Measurements from ENCODE around the gene LAMTOR4.

Gene LAMTOR4

DNA sequence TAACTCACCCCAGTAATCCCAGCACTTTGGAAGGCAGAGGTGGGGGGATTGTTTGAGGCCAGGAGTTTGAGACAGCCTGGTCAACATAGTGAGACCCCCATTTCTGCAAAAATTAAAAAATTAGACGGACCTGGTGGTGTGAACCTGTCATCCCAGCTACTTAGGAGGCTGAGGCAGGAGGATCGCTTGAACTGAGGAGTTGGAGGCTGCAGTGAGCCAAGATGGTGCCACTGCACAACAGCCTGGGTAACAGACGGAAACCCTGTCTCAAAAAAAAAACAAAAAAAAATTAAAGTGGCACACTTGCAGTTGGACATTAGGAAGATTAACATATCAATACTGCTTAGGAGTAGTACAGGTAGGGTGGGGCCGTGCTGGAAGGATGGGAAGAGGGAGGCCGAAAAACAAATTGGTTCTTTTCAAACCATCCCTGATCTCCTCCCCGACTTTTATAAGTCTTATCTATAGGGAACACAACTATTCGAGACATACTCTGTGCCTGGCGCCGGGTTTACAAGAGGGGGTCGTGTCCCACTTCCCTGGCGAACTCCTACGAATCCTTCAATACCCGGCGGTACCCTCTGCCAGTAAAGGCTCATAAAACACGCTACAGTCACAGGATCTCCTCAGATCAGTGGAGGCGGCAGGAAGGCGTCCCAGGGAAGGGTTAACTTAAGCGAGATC lies 30.2 kb upstream of the LAMTOR4 start:
- DNase-seq (ENCODE audit: low read depth in 1 of 2, low spot score in 1 of 2): no peak
- H3K27me3 ChIP-seq (ENCODE audit: insufficient read depth, poor library complexity, severe bottlenecking): no peaks in the 10 kb centered on the region
- TF ChIP-seq POLR2AphosphoS5 (IDR thresholded peaks at IDR 0.05; ENCODE audit: low read depth) (no peak), SPI1 (IDR thresholded peaks at IDR 0.05; ENCODE audit: borderline replicate concordance, low read depth) (no peak), GABPA (IDR thresholded peaks at IDR 0.05; ENCODE audit: low read depth) (no peak)
- TF ChIP-seq, protein P1, sequence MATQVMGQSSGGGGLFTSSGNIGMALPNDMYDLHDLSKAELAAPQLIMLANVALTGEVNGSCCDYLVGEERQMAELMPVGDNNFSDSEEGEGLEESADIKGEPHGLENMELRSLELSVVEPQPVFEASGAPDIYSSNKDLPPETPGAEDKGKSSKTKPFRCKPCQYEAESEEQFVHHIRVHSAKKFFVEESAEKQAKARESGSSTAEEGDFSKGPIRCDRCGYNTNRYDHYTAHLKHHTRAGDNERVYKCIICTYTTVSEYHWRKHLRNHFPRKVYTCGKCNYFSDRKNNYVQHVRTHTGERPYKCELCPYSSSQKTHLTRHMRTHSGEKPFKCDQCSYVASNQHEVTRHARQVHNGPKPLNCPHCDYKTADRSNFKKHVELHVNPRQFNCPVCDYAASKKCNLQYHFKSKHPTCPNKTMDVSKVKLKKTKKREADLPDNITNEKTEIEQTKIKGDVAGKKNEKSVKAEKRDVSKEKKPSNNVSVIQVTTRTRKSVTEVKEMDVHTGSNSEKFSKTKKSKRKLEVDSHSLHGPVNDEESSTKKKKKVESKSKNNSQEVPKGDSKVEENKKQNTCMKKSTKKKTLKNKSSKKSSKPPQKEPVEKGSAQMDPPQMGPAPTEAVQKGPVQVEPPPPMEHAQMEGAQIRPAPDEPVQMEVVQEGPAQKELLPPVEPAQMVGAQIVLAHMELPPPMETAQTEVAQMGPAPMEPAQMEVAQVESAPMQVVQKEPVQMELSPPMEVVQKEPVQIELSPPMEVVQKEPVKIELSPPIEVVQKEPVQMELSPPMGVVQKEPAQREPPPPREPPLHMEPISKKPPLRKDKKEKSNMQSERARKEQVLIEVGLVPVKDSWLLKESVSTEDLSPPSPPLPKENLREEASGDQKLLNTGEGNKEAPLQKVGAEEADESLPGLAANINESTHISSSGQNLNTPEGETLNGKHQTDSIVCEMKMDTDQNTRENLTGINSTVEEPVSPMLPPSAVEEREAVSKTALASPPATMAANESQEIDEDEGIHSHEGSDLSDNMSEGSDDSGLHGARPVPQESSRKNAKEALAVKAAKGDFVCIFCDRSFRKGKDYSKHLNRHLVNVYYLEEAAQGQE (IDR thresholded peaks at IDR 0.05; ENCODE audit: insufficient replicate concordance, low read depth): no peak
- TF ChIP-seq, protein P2, sequence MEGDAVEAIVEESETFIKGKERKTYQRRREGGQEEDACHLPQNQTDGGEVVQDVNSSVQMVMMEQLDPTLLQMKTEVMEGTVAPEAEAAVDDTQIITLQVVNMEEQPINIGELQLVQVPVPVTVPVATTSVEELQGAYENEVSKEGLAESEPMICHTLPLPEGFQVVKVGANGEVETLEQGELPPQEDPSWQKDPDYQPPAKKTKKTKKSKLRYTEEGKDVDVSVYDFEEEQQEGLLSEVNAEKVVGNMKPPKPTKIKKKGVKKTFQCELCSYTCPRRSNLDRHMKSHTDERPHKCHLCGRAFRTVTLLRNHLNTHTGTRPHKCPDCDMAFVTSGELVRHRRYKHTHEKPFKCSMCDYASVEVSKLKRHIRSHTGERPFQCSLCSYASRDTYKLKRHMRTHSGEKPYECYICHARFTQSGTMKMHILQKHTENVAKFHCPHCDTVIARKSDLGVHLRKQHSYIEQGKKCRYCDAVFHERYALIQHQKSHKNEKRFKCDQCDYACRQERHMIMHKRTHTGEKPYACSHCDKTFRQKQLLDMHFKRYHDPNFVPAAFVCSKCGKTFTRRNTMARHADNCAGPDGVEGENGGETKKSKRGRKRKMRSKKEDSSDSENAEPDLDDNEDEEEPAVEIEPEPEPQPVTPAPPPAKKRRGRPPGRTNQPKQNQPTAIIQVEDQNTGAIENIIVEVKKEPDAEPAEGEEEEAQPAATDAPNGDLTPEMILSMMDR (IDR thresholded peaks at IDR 0.05; ENCODE audit: insufficient read depth, low read length): no peak
- H3K27ac ChIP-seq (replicated peaks): peak overlapping the region; percentile 97
- peak overlapping the region; percentile 67 for H3K4me3 ChIP-seq (replicated peaks; ENCODE audit: insufficient read depth, low read length)

DNA sequence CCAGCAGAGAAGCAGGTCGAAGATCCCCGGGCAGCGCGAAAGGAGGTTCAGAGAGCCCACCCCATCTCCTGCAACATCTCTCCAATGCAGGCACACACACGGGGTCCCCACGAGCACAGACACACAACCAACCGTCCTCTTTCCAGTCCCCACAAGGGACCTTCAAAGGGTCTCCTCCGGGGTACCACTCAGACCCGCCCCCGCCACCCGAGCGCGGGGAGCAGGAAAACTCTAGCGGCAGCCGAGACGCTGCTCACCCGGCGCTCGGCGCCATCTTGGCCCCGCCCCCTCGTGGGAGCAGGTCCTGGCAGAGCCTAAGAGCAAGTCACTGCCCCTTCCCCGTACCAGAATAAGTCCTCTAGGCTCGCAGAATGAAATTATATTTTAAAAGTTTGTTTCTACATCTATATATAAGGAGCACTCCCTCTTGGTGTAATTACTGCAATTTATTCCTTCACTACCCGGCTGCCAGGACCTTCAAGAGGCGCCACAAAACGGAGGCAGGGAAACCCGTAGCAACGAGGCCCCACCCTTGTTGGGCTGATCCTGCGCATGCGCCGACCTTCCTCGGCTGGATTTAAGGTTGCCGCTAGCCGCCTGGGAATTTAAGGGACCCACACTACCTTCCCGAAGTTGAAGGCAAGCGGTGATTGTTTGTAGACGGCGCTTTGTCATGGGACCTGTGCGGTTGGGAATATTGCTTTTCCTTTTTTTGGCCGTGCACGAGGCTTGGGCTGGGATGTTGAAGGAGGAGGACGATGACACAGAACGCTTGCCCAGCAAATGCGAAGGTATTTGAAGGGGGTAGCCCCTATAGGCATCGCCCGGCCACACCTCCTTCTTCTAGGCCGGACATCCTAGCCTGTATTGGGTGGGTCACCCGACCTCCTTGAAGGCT lies 29.4 kb upstream of the LAMTOR4 start, which contains the start of the genes CNPY4 and TAF6:
CNPY4 (plus strand) TSS at position 563 of the 898 bp plus-strand sequence; CDS start at position 674, 111 bp downstream.
TAF6 (minus strand) TSS at position 287 of the 898 bp plus-strand sequence. CDS start 5,149 bp downstream, outside the sequence.
- TF ChIP-seq, protein P1 (IDR thresholded peaks at IDR 0.05; ENCODE audit: insufficient replicate concordance, low read depth): peak; percentile 84
- TF ChIP-seq, protein P2 (IDR thresholded peaks at IDR 0.05; ENCODE audit: insufficient read depth, low read length): no peak
- peak; percentile 57; the same call in 1 of the 2 replicates for TF ChIP-seq POLR2AphosphoS5 (IDR thresholded peaks at IDR 0.05; ENCODE audit: low read depth)
- no peak for TF ChIP-seq GABPA (IDR thresholded peaks at IDR 0.05; ENCODE audit: low read depth)
- no peak for TF ChIP-seq SPI1 (IDR thresholded peaks at IDR 0.05; ENCODE audit: borderline replicate concordance, low read depth)
- H3K27me3 ChIP-seq (ENCODE audit: insufficient read depth, poor library complexity, severe bottlenecking): no peaks in the 10 kb centered on the region
- H3K27ac ChIP-seq (replicated peaks): peak within 1 kb of the TSS; percentile 97
- peak; percentile 86 to 96 for DNase-seq (ENCODE audit: low read depth in 1 of 2, low spot score in 1 of 2)
- peak within 1 kb of the TSS; percentile 77 for H3K4me3 ChIP-seq (replicated peaks; ENCODE audit: insufficient read depth, low read length)

DNA sequence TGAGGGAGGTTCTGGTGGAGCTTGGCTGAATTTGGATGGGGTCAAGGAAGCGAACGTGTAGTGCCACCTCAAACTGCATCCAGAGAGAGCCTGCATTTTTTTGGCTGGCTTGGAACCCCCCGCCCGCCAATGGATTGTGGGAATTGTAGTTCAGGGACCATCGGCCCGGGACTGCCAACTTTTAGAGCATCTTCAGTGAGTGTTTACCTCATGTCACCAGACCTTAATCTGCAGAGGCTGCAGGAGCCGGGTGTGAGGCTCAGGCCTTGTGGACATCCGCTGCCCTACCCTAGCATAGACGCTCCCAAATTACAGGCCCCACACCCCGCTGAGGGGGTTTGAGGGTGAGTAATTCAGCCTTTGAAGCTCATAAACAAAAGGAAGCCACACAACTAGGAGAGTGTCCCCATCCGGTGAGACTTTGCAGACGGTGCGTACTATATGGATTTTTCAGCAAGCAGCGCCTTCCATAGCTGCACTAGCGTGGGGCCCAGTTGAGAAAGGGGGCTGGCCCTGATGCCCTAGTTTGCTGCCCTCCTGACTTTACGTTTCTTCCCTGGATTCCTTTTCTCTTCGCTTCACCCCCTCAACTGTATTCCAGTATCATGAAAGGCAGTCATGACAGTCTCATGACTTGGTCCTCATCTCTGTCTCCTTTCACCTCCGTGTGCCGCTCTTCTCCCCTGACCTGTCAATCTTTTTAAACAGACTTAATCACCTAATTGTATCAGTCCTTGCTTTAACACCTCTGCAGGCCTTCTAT lies 28.6 kb upstream of the LAMTOR4 start:
- TF ChIP-seq GABPA (IDR thresholded peaks at IDR 0.05; ENCODE audit: low read depth): no peak
- TF ChIP-seq, protein P1 (IDR thresholded peaks at IDR 0.05; ENCODE audit: insufficient replicate concordance, low read depth): no peak
- TF ChIP-seq, protein P2 (IDR thresholded peaks at IDR 0.05; ENCODE audit: insufficient read depth, low read length): no peak
- TF ChIP-seq POLR2AphosphoS5 (IDR thresholded peaks at IDR 0.05; ENCODE audit: low read depth): no peak
- TF ChIP-seq SPI1 (IDR thresholded peaks at IDR 0.05; ENCODE audit: borderline replicate concordance, low read depth): no peak
- peak in 1 of 2 experiments; percentile 61 for DNase-seq (ENCODE audit: low read depth in 1 of 2, low spot score in 1 of 2)
- Histone ChIP-seq H3K4me3 (replicated peaks; ENCODE audit: insufficient read depth, low read length) (peak overlapping the region; percentile 77), H3K27ac (replicated peaks) (peak overlapping the region; percentile 97), H3K27me3 (ENCODE audit: insufficient read depth, poor library complexity, severe bottlenecking) (no peaks in the 10 kb centered on the region)

Data from HL-60 (cell line).